GM18909 (cell line): ENCODE measurements around the gene RBM20.
"Not testable (repeated sequence)": the region's sequence is repeated elsewhere in the genome, so short reads cannot be mapped to it uniquely, and the experiment has no call there.

Experiments
- ATAC-seq: cut with Tn5 transposase; IDR thresholded peaks from one replicate; pipeline ENCODE4 v1.9.1; 2021; ENCODE audit warnings: mild to moderate bottlenecking; ENCODE audit not compliant: unreplicated experiment, poor library complexity

RBM20 gene

DNA sequence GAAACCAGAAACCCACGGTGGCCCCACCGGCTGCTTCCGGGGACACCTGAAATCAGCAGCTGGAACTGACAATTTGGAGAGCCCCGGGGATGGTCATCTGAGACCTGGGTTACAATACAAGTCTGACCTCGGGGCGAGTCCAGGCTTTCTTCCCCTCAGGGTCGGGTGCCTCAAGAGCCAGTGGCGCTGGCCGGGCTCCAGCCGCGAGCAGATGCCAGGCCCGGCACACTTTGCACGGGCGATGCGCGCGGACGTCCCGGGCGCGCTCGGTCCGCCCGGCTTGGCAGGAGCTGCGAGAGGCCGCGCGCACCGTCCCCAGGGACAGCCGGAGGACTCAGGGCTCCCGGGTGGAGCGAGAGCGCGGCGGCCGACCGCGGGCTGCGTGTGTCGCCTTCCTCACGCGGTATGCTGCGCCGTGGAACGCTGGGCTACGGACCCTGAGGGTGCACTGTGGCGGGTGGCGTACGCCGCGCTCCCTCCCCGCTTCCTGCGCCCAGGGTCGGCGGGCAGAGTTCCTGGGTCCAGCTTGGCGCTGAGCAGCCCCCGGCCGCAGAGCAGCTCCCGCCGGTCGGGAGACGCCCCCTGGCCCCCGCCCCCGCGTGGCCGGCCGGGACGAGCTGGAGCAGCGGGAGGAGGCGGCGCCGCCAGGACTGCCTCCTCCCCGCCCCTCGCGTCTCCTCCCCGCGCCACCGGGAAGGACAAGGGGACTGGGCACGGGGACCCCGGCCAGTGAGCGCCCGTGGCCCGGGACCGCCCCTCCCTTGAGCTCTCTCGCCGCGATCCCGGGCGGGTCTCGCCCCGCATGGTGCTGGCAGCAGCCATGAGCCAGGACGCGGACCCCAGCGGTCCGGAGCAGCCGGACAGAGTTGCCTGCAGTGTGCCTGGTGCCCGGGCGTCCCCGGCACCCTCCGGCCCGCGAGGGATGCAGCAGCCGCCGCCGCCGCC is at the start of gene RBM20:
RBM20 (plus strand) TSS at position 684 of the 945 bp plus-strand sequence; CDS start at position 803, 119 bp downstream.
- no peak for ATAC-seq

GRCh38 chr10:110597476-110597875 is 46.7 kb upstream of the RBM20 start:
- no peak for ATAC-seq

DNA sequence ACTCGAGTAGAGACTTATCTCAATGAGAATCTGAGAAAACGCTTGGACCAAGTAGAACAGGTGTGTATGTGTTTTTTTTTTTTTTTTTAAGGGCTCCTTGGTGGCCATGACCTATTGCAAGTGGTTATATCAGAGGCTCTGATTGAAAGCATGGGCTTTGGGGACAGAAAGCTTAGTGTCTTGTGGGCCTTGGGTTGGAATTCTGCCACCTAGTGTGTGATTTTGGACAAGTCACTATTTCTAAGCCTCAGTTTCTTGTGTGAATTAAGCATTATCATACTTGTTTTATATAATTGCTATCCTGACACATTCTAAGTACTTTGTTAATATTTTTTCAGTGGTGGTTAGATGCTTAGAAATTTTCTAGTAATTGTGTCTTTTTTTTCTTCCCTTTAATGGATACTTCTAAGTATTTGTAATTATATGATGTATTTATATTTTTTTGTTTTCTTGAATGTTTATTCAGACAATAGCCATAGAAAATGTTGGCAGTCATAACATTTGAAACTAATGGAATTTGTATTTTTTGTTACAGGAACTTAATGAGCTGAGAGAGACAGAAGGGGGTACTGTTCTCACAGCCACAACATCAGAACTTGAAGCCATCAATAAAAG is 43.5 kb upstream of the RBM20 start:
- peak; percentile 80 for ATAC-seq

GRCh38 chr10:110601581-110601980 is 42.6 kb upstream of the RBM20 start:
- ATAC-seq = no peak

DNA sequence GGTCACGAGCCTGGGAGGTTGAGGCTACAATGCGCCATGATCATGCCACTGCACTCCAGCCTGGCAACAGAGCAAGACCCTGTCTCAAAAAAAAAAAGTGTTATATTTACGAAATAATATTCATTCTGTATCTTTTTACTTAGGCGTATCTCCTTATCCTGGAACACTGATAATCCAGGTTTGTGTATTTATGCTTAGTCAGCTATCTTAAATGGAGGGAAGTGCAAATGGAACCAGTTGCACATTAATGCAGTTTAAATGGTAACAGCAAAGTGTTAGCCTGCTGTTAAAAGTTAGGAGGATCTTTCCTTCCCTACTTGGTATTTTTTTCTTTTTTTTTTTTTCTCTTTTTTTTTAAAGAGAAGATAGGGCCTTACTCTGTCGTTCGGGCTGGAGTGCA is 36.0 kb upstream of the RBM20 start:
- ATAC-seq = no peak

DNA sequence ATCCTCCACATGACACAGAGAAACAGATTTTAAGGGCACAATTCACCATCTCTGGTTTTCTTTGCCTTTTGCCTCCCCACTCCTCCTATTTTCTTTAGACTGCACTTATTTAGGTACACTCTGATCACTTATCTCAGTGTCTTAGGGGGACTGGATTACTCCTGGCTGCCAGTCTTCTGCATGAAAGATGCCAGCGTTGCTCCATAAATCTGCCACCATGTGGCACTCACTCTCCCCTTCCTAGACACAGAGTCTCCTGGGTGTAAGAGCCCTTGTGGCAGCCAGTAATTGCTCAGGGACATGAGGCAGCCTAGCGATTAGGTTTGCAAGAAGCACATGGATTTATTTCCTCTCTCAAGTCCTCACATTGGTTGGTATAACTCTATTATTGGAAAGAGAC is 34.5 kb upstream of the RBM20 start:
- ATAC-seq = no peak

DNA sequence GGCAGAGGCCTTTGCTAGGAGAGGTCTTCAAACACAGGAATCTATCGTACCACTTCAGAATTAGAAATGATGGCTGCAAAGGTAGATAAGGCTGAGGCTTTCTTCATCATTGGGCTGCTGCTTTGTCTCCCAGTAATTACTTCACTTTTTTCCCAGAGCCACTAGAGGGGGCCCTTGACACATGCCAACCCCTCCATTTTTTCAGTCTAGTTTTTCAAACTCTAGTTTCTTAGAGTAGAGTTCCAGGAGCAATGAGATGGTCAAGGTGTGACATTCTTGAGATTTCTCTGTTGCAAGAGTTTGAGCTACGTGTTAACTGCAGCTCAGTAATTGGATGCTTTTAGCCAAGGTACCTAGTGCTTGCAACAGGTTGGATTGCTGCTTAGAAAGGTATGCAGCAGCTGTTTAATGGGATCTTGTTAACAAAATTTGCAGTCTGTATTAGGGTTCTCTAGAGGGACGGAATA is 33.8 kb upstream of the RBM20 start:
- peak; percentile 29 for ATAC-seq

GRCh38 chr10:110610781-110611180 is 33.4 kb upstream of the RBM20 start:
- ATAC-seq = not testable (repeated sequence)

GRCh38 chr10:110612087-110612486 is 32.0 kb upstream of the RBM20 start:
- peak; percentile 44 for ATAC-seq

DNA sequence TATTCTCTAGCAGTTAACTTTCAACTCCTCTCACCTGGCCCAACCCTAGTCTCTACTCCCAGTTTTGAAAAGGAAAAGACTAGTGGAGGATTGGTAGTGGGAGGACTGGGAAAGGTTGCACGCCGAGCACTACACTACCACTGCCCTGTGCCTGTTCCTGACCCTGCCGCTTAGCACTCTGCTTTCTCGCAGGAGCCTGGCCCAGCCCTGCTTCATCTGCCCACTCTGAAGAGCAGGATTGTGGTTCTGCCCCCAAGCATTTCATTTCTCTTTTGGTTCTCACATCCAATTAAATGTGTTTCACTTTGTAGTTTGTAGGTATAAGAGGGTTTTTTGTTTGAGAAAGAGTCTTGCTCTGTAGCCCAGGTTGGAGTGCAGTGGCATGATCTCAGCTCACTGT is 31.5 kb upstream of the RBM20 start:
- ATAC-seq = no peak

DNA sequence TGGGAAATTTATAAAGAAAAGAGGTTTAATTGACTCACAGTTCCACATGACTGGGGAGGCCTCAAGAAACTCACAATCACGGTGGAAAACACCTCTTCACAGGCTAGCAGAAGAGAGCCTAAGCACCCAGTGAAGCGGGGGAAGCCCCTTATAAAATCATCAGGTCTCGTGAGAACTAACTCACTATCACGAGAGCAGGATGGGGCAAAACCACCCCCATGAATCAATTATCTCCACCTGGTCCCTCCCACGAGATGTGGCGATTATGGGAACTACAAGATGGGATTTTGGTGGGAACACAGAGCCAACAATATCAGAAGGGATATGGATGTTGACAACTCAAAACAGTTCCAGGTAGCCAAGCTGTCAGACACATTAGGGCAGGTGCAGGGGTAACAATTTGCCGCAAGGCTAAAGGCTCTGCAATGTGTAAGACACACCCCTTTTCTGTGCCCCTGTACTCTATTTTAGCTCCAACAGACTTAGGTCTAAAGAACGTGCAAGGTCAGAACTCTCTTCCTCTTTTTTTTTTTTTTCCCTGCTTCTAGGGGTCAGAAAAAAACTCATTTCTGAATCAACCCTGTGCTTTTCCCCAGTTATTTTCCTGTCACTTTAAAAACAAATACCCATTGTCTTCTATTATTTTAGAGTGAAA is 30.7 kb upstream of the RBM20 start:
- peak; percentile 17 for ATAC-seq

DNA sequence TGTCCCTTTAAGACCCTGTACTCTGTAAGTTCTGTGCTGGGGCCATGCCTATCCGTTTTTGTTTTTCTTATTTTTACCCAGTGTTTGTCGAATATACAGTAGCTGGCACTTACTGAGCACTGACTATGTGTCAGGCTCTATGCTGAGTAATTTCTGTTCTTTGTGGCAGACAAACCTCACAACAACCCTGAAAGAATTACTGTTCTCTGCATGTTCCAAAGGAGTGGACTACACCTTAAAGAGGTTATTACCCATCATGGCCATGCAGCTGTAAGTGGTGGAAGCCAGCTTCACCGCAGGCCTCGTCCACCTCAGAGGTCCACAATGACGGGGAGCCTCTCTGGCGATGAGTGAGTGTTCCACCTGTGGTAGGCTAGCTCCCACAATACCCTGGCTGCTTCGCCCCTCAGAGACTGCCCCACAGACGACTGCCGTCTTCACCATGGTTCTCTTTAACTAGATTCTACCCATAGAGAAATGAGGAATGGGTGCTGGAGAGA is 30.1 kb upstream of the RBM20 start:
- ATAC-seq = peak; percentile 45

GRCh38 chr10:110615057-110615747 is 28.9 kb upstream of the RBM20 start:
- ATAC-seq = no peak

DNA sequence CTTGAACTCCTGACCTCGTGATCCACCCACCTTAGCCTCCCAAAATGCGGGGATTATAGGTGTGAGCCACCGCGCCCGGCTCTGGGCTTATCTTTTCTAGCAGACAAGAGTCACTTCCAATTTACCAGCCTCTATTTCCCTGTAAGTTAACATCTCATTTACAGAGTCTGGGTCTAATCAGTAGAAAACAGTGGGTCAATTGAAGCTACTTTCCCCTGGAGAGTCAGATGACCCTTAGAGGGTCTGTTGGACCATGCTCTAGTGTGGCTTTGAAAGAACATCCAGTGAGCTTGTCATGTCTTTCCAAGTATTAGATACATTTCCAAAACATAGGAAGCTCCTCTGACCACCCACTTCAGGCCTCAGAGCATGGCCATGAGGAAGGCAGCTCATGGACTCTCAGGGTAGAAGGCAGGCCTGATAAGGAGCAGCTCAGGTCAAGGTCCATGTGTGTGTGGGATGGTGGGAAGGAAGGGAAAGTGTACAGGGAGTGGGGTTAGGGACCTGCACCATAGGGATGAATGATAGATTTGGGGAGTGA is 27.6 kb upstream of the RBM20 start:
- no peak for ATAC-seq

GRCh38 chr10:110617425-110618229 is 26.5 kb upstream of the RBM20 start:
- no peak for ATAC-seq

DNA sequence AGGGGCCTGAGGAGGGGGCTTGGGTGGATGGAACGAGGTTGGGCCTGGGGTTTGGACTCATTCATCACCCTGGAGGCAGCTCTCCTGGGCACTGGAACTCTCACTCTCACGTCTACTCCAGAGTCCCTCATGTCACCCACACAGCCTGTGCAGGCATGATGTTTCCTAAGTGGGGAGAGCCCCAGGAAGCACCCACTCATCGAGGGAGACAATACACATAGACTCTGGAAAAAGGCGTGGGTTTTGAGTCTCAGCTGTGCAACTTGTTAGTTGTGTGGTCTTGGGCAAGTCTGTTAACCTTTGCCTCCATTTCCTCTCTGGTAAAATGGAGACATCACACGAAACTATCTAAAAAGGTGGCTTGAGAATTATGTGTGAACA is 25.9 kb upstream of the RBM20 start:
- ATAC-seq = no peak

- no peak for ATAC-seq
Observed at GRCh38 chr10:110619514-110620397, 24.4 kb upstream of the RBM20 start.

- no peak for ATAC-seq
Observed at GRCh38 chr10:110620398-110620719, 23.8 kb upstream of the RBM20 start.
